GM12878 (cell line): Measurements from ENCODE around the gene DNAJB11. TPM values are rescaled to one million over a fixed set of nuclear protein-coding genes. Genes with fewer than 3 reads are reported as not detected.

Experiments used
- ATAC-seq: fragments of 200-7000 bp; cut with Tn5 transposase; 3 replicates; pipeline ENCODE4 v1.9.1; 2020; ENCODE audit warnings: mild to moderate bottlenecking, moderate library complexity
- BruUV-seq: library from RNA; stranded (reverse); fragments of 400-500 nt; replicated peaks from 2 replicates; lab custom pipeline; 2021; lab: Mats Ljungman, UMichigan
- CTCF ChIA-PET: fragments of 300-600 bp; sonication (Branson Sonifier 250); formaldehyde crosslinking; extraction: SDS; loops from one replicate; lab custom pipeline; 2021; ENCODE audit warnings: inconsistent platforms; lab: Yijun Ruan, JAX
- POLR2A ChIA-PET: fragments of 350-600 bp; formaldehyde crosslinking; extraction: SDS; loops from one replicate; lab custom pipeline; 2021; ENCODE audit warnings: inconsistent platforms; lab: Charles Lee
- RAD21 ChIA-PET: fragments of 300-600 bp; sonication (Branson Sonifier 250); formaldehyde crosslinking; loops from one replicate; lab custom pipeline; 2023; ENCODE audit warnings: antibody characterized with exemption; ENCODE audit not compliant: unreplicated experiment; lab: Charles Lee
- SMC1A ChIA-PET: fragments of 300-600 bp; sonication (Branson Sonifier 250); formaldehyde crosslinking; loops from one replicate; lab custom pipeline; 2023; ENCODE audit not compliant: unreplicated experiment, uncharacterized antibody; lab: Charles Lee
- DNase-seq: peaks from one replicate; pipeline ENCODE4 v3.0.0-alpha.2; 2011; ENCODE audit warnings: low read depth, low spot score
- FAIRE-seq: peaks from 3 replicates; lab custom pipeline; 2011; peaks lifted over from hg19 to GRCh38; lab: Jason Lieb, UNC
- H2AFZ ChIP-seq: 2 replicates; pipeline ENCODE4 v1.6.0; 2011; ENCODE audit warnings: low read depth, low read length, control low read depth; ENCODE audit not compliant: control insufficient read depth
- H3K27ac ChIP-seq: 2 replicates; pipeline ENCODE4 v1.5.1; 2011; ENCODE audit warnings: control low read depth; ENCODE audit not compliant: control insufficient read depth, insufficient read depth
- H3K27me3 ChIP-seq, 2 experiments: replicated peaks in 1 of 2; 2 replicates each; pipeline versions ENCODE4 v1.6.0 to v1.6.1; 2011; ENCODE audit warnings: low read length in 1 of 2; ENCODE audit not compliant: control insufficient read depth in 2 of 2, insufficient read depth in 2 of 2
- H3K36me3 ChIP-seq, 2 experiments: 2 replicates each; pipeline ENCODE4 v1.5.1; 2011; ENCODE audit warnings: low read length in 1 of 2; ENCODE audit not compliant: control insufficient read depth in 2 of 2, insufficient read depth in 2 of 2
- H3K4me1 ChIP-seq: 2 replicates; pipeline ENCODE4 v1.6.1; 2011; ENCODE audit warnings: mild to moderate bottlenecking, low read length, moderate library complexity, mixed read lengths; ENCODE audit not compliant: control insufficient read depth, insufficient read depth
- H3K4me2 ChIP-seq: 2 replicates; pipeline ENCODE4 v1.6.0; 2011; ENCODE audit warnings: control low read depth; ENCODE audit not compliant: control insufficient read depth, insufficient read depth
- H3K4me3 ChIP-seq: fragments of 200-600 bp; sonication (generic); 2 replicates; pipeline ENCODE4 v1.5.1; 2016
- H3K79me2 ChIP-seq: 2 replicates; pipeline ENCODE4 v1.6.0; 2011; ENCODE audit warnings: low read length; ENCODE audit not compliant: control insufficient read depth, insufficient read depth
- H3K9ac ChIP-seq: 2 replicates; pipeline ENCODE4 v1.8.0; 2011; ENCODE audit warnings: low read length, control low read depth, mixed read lengths; ENCODE audit not compliant: control insufficient read depth, insufficient read depth
- H3K9me3 ChIP-seq: replicated peaks from 3 replicates; pipeline ENCODE4 v1.5.1; 2011; ENCODE audit warnings: mild to moderate bottlenecking, low read length; ENCODE audit not compliant: control insufficient read depth, insufficient read depth
- H4K20me1 ChIP-seq: 2 replicates; pipeline ENCODE4 v1.6.0; 2011; ENCODE audit not compliant: control insufficient read depth, insufficient read depth
- CHD4 ChIP-seq: fragments of 200-600 bp; sonication (generic); IDR thresholded peaks from 2 replicates; pipeline ENCODE4 v1.6.1; 2016; ENCODE audit warnings: mild to moderate bottlenecking
- CTCF ChIP-seq, 3 experiments: IDR thresholded peaks in 2 of 3; conservative IDR thresholded peaks in 1 of 3; 2 replicates each; pipeline ENCODE4 v1.5.1; 2011; ENCODE audit warnings: low read depth in 3 of 3, low read length in 3 of 3, mild to moderate bottlenecking in 3 of 3, control low read depth in 2 of 3, moderate library complexity in 2 of 3, inconsistent platforms in 1 of 3, mixed read lengths in 1 of 3; ENCODE audit not compliant: control insufficient read depth in 2 of 3, insufficient read depth in 1 of 3; ENCODE audit errors: extremely low read depth in 1 of 3
- MYB ChIP-seq: fragments of 150-350 bp; IDR thresholded peaks from 2 replicates; pipeline ENCODE4 v1.6.1; 2014; ENCODE audit warnings: mild to moderate bottlenecking, low read depth, low read length, borderline replicate concordance
- NBN ChIP-seq: fragments of 450-650 bp; IDR thresholded peaks from 2 replicates; pipeline ENCODE4 v1.6.1; 2016
- POU2F2 ChIP-seq: IDR thresholded peaks from 3 replicates; pipeline ENCODE4 v1.6.1; 2011; ENCODE audit warnings: low read depth, mild to moderate bottlenecking, low read length, borderline replicate concordance
- RAD21 ChIP-seq: IDR thresholded peaks from 2 replicates; pipeline ENCODE4 v1.6.1; 2011; ENCODE audit warnings: mild to moderate bottlenecking, low read depth, low read length, moderate library complexity; ENCODE audit not compliant: insufficient read depth
- SIN3A ChIP-seq: IDR thresholded peaks from 2 replicates; pipeline ENCODE4 v1.6.1; 2012; ENCODE audit warnings: low read depth, low read length, improper control_type of control experiment
- SMC3 ChIP-seq: IDR thresholded peaks from 2 replicates; pipeline ENCODE4 v1.6.1; 2011; ENCODE audit warnings: low read length, improper control_type of control experiment, borderline replicate concordance
- TBL1XR1 ChIP-seq: IDR thresholded peaks from 2 replicates; pipeline ENCODE4 v1.6.1; 2012; ENCODE audit warnings: low read depth, low read length, improper control_type of control experiment
- YBX1 ChIP-seq: fragments of 450-650 bp; IDR thresholded peaks from 2 replicates; pipeline ENCODE4 v1.6.1; 2016; ENCODE audit warnings: antibody characterized with exemption
- ZNF217 ChIP-seq: fragments of 450-650 bp; IDR thresholded peaks from 2 replicates; pipeline ENCODE4 v1.6.1; 2017; ENCODE audit warnings: antibody characterized with exemption, mild to moderate bottlenecking
- WGBS: methylation state at CpG from one replicate; pipeline ENCODE4 v1.1.6; 2016; ENCODE audit warnings: low lambda C conversion rate; ENCODE audit not compliant: insufficient replicate concordance, insufficient coverage; ENCODE audit errors: missing lambda C conversion rate; 5-methylcytosine and 5-hydroxymethylcytosine counted together
- in situ Hi-C: fragments of 300-500 bp; cut with MboI; formaldehyde crosslinking; loops from 9 replicates; pipeline ENCODE4 v1.14.3; 2018; ENCODE audit warnings: mixed read lengths
- intact Hi-C: fragments of 100-400 bp; cut with micrococcal nuclease; formaldehyde crosslinking; loops from one replicate; pipeline ENCODE4 v1.14.2; 2022; ENCODE audit not compliant: unreplicated experiment
- polyA plus RNA-seq, 11 experiments: library from polyadenylated mRNA; depleted of rRNA in 4 of 11; unstranded in 6 of 11; stranded (reverse) in 5 of 11; fragments of >200 nt; fragmentation: Nextera tagmentation in 4 of 11; fragmentation: Illumina TruSeq in 1 of 11; extraction: Ambion mirVana in 4 of 11; extraction: Trizol in 1 of 11; gene quantifications; 1 replicate in 1 of 11; 2 replicates in 10 of 11; pipeline versions ENCODE4 v1.2.1 to v1.2.3, GENCODE V29; 2011 to 2016; ENCODE audit warnings: inconsistent platforms in 2 of 11, missing spikeins in 2 of 11, low read depth in 1 of 11
- total RNA-seq, 4 experiments: library from RNA; depleted of rRNA in 3 of 4; stranded (reverse); fragments of >200 nt in 3 of 4; fragmentation: Illumina TruSeq in 1 of 4; extraction: Trizol in 1 of 4; gene quantifications; 2 replicates each; pipeline versions ENCODE4 v1.2.1 to v1.2.3, GENCODE V29; 2013 to 2021
- TF ChIP-seq, protein P1 (sequence below): IDR thresholded peaks from 2 replicates; pipeline ENCODE4 v1.6.1; 2011; ENCODE audit warnings: mild to moderate bottlenecking, low read depth, low read length, moderate library complexity; ENCODE audit not compliant: insufficient replicate concordance
- TF ChIP-seq, protein P2 (sequence below): fragments of 450-650 bp; IDR thresholded peaks from 2 replicates; pipeline ENCODE4 v1.6.1; 2016; ENCODE audit warnings: mild to moderate bottlenecking

Gene DNAJB11
- total and polyA plus RNA-seq, 10 of the 15 experiments (the other 5 are each of a cell fraction or from before 2014, with no cell fraction given), result 16.2 to 135 (median 57.8) TPM

- DNase-seq, result no peak
These were observed 38.8 kb downstream of the DNAJB11 start for GRCh38 chr3:186609247-186609868.

More at GRCh38 chr3:186609247-186609868, 38.8 kb downstream of the DNAJB11 start:
- ChIA-PET SMC1A (interaction anchor here (0.8 to 2.6 kb wide), 7 partner anchors 13 to 629 kb away, joined by 3 to 28 read pairs (median 4); no protein-coding TSS in a partner anchor), RAD21 (interaction anchor here (0.7 to 2.5 kb wide), 6 partner anchors 69 to 949 kb away, joined by 3 to 8 read pairs (median 3); no protein-coding TSS in a partner anchor), CTCF (interaction anchor here (0.7 to 5.1 kb wide), 16 partner anchors 8 to 863 kb away, joined by 3 to 36 read pairs (median 4); partner anchors contain the start of gene DNAJB11), POLR2A (no interaction called here)
- Histone ChIP-seq H3K9me3 (no peaks in the 10 kb centered on the region), H3K4me1 (no peaks in the 10 kb centered on the region), H3K36me3 (no peaks in the 10 kb centered on the region), H3K27ac (no peak overlapping the region), H3K9ac (no peak overlapping the region), H4K20me1 (no peaks in the 10 kb centered on the region), H3K27me3 (peaks cover 2 to 3% of the 10 kb centered on the region in 2 experiments; a peak in 3 of 4 replicates), H3K4me2 (no peak overlapping the region), H3K79me2 (no peaks in the 10 kb centered on the region), H2AFZ (no peak overlapping the region), H3K4me3 (no peak overlapping the region)
- no TSS peak for BruUV-seq
- ATAC-seq, result peak; percentile 93
- no peak for FAIRE-seq
- TF ChIP-seq TBL1XR1, result no peak
- no peak for TF ChIP-seq NBN
- no peak for TF ChIP-seq YBX1
- TF ChIP-seq, protein P1, sequence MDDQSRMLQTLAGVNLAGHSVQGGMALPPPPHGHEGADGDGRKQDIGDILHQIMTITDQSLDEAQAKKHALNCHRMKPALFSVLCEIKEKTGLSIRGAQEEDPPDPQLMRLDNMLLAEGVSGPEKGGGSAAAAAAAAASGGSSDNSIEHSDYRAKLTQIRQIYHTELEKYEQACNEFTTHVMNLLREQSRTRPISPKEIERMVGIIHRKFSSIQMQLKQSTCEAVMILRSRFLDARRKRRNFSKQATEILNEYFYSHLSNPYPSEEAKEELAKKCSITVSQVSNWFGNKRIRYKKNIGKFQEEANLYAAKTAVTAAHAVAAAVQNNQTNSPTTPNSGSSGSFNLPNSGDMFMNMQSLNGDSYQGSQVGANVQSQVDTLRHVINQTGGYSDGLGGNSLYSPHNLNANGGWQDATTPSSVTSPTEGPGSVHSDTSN, result no peak
- no peak for TF ChIP-seq MYB
- no peak for TF ChIP-seq SIN3A
- TF ChIP-seq RAD21, result peak; percentile 38; the same call in 1 of the 2 replicates
- peak; percentile 38; the same call in 1 of the 2 replicates for TF ChIP-seq SMC3
- peak; percentile 30 to 50 (median 46); a peak in 5 of 6 replicates for TF ChIP-seq CTCF (IDR thresholded peaks at IDR 0.05 in 2 of 3, conservative IDR thresholded peaks at IDR 0.05 in 1 of 3; ENCODE audit: control insufficient read depth in 2 of 3, extremely low read depth in 1 of 3, insufficient read depth in 1 of 3, low read depth in 3 of 3, low read length in 3 of 3)
- TF ChIP-seq, protein P2, sequence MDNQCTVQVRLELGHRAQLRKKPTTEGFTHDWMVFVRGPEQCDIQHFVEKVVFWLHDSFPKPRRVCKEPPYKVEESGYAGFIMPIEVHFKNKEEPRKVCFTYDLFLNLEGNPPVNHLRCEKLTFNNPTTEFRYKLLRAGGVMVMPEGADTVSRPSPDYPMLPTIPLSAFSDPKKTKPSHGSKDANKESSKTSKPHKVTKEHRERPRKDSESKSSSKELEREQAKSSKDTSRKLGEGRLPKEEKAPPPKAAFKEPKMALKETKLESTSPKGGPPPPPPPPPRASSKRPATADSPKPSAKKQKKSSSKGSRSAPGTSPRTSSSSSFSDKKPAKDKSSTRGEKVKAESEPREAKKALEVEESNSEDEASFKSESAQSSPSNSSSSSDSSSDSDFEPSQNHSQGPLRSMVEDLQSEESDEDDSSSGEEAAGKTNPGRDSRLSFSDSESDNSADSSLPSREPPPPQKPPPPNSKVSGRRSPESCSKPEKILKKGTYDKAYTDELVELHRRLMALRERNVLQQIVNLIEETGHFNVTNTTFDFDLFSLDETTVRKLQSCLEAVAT, result no peak
- no peak for TF ChIP-seq CHD4
- TF ChIP-seq ZNF217, result no peak
- TF ChIP-seq POU2F2, result no peak
- in situ Hi-C loops (loop anchor here (5.0 kb wide), 1 partner anchor 627 kb away; no protein-coding TSS in a partner anchor), intact Hi-C loops (no loop called here)
- WGBS, result 60% methylated on average over 8 of the region's 8 CpGs
